A549 (cell line): ENCODE measurements around the gene PLA2G4F. TPM values are rescaled to one million over a fixed set of nuclear protein-coding genes. Genes with fewer than 3 reads are reported as not detected.

ENCODE experiments used
- ATAC-seq, 2 experiments: fragments of 200-7000 bp in 1 of 2; fragments of >200 bp in 1 of 2; cut with Nextera tagmentation in 1 of 2; cut with Tn5 transposase in 1 of 2; 3 replicates each; pipeline versions ENCODE4 v1.8.0 to v1.9.1; 2018 to 2020; ENCODE audit warnings: mild to moderate bottlenecking in 1 of 2, moderate library complexity in 1 of 2
- CTCF ChIA-PET: fragments of 300-600 bp; sonication (Branson Sonifier 250); formaldehyde crosslinking; extraction: SDS; loops from one replicate; lab custom pipeline; 2021; ENCODE audit warnings: antibody characterized with exemption, inconsistent platforms; lab: Yijun Ruan, JAX
- POLR2A ChIA-PET: fragments of 350-600 bp; formaldehyde crosslinking; extraction: SDS; loops from one replicate; lab custom pipeline; 2021; ENCODE audit warnings: antibody characterized with exemption, inconsistent platforms; lab: Yijun Ruan, JAX
- DNase-seq, 2 experiments: peaks; one replicate each; pipeline versions ENCODE4 v3.0.0 to v3.0.0-alpha.2; 2011 to 2016; ENCODE audit warnings: low read depth in 1 of 2, low spot score in 1 of 2
- FAIRE-seq: peaks from 2 replicates; lab custom pipeline; 2011; peaks lifted over from hg19 to GRCh38; lab: Jason Lieb, UNC
- H3K27ac ChIP-seq, 2 experiments: fragments of >200 bp; sonication (Bioruptor Twin); formaldehyde crosslinking; 3 replicates each; pipeline ENCODE4 v1.5.1; 2016 to 2017
- H3K4me1 ChIP-seq: fragments of >200 bp; sonication (Bioruptor Twin); formaldehyde crosslinking; 3 replicates; pipeline ENCODE4 v1.6.1; 2016
- H3K4me2 ChIP-seq: fragments of >200 bp; sonication (Bioruptor Twin); formaldehyde crosslinking; 3 replicates; pipeline ENCODE4 v1.6.1; 2016
- H3K4me3 ChIP-seq: fragments of >200 bp; sonication (Bioruptor Twin); formaldehyde crosslinking; 3 replicates; pipeline ENCODE4 v1.5.1; 2016
- H3K9me3 ChIP-seq: fragments of >200 bp; sonication (Bioruptor Twin); formaldehyde crosslinking; 3 replicates; pipeline ENCODE4 v1.6.1; 2016
- ATOH8 ChIP-seq: fragments of 250-450 bp; sonication (Bioruptor Pico); IDR thresholded peaks from 2 replicates; pipeline ENCODE4 v1.5.0; 2020; ENCODE audit warnings: low read depth, mild to moderate bottlenecking, moderate library complexity
- CBX8 ChIP-seq: fragments of 200-600 bp; sonication (generic); IDR thresholded peaks from 2 replicates; pipeline ENCODE4 v1.6.1; 2016
- CEBPB ChIP-seq, 2 experiments: fragments of >200 bp in 1 of 2; sonication (Bioruptor Twin) in 1 of 2; formaldehyde crosslinking in 1 of 2; IDR thresholded peaks; 2 replicates each; pipeline ENCODE4 v1.6.1; 2012 to 2016
- CHD2 ChIP-seq: fragments of 150-350 bp; IDR thresholded peaks from 2 replicates; pipeline ENCODE4 v1.6.1; 2014; ENCODE audit warnings: low read length; ENCODE audit not compliant: partially characterized antibody
- CHD4 ChIP-seq: fragments of 200-600 bp; sonication (generic); IDR thresholded peaks from 2 replicates; pipeline ENCODE4 v1.6.1; 2016; ENCODE audit warnings: antibody characterized with exemption, mild to moderate bottlenecking, borderline replicate concordance
- E2F6 ChIP-seq: IDR thresholded peaks from 2 replicates; pipeline ENCODE4 v1.6.1; 2012; ENCODE audit warnings: low read depth, borderline replicate concordance
- EHF ChIP-seq: fragments of 250-450 bp; sonication (Bioruptor Pico); IDR thresholded peaks from 2 replicates; pipeline ENCODE4 v1.5.0; 2020; ENCODE audit warnings: mild to moderate bottlenecking
- EHMT2 ChIP-seq: fragments of 200-600 bp; sonication (generic); IDR thresholded peaks from 2 replicates; pipeline ENCODE4 v1.6.1; 2016; ENCODE audit warnings: antibody characterized with exemption, low read depth, mild to moderate bottlenecking, moderate library complexity
- EP300 ChIP-seq, 2 experiments: fragments of >200 bp; sonication (Bioruptor Twin); formaldehyde crosslinking; IDR thresholded peaks; 2 replicates in 1 of 2; 3 replicates in 1 of 2; pipeline ENCODE4 v1.6.1; 2016 to 2017
- ESRRA ChIP-seq: fragments of 150-350 bp; IDR thresholded peaks from 2 replicates; pipeline ENCODE4 v1.6.1; 2014; ENCODE audit warnings: mild to moderate bottlenecking, low read length, borderline replicate concordance
- FOSL2 ChIP-seq, 2 experiments: fragments of 450-650 bp in 1 of 2; fragments of >200 bp in 1 of 2; sonication (Bioruptor Twin) in 1 of 2; formaldehyde crosslinking; IDR thresholded peaks; 2 replicates each; pipeline versions ENCODE4 v1.5.0 to v1.6.1; 2016 to 2020; ENCODE audit warnings: mild to moderate bottlenecking in 1 of 2, moderate library complexity in 1 of 2
- HDAC2 ChIP-seq: fragments of 200-600 bp; sonication (generic); IDR thresholded peaks from 2 replicates; pipeline ENCODE4 v1.6.1; 2016
- HOXB13 ChIP-seq: fragments of 250-450 bp; sonication (Bioruptor Pico); IDR thresholded peaks from 2 replicates; pipeline ENCODE4 v1.5.0; 2020; ENCODE audit warnings: low read depth, mild to moderate bottlenecking, moderate library complexity
- HOXB5 ChIP-seq: fragments of 250-450 bp; sonication (Bioruptor Pico); IDR thresholded peaks from 2 replicates; pipeline ENCODE4 v1.5.0; 2020; ENCODE audit warnings: mild to moderate bottlenecking, moderate library complexity
- JUN ChIP-seq, 2 experiments: fragments of >200 bp; sonication (Bioruptor Twin); formaldehyde crosslinking; IDR thresholded peaks; 2 replicates in 1 of 2; 3 replicates in 1 of 2; pipeline ENCODE4 v1.6.1; 2016 to 2017
- KDM1A ChIP-seq: fragments of 200-600 bp; sonication (generic); IDR thresholded peaks from 2 replicates; pipeline ENCODE4 v1.6.1; 2016; ENCODE audit warnings: low read depth, mild to moderate bottlenecking
- MAZ ChIP-seq: fragments of 150-350 bp; IDR thresholded peaks from 2 replicates; pipeline ENCODE4 v1.6.1; 2014; ENCODE audit warnings: antibody characterized with exemption, low read depth, low read length, borderline replicate concordance
- MYC ChIP-seq: IDR thresholded peaks from 2 replicates; pipeline ENCODE4 v1.6.1; 2012; ENCODE audit warnings: mild to moderate bottlenecking, inconsistent platforms, low read length, improper control_type of control experiment, borderline replicate concordance
- POLR2A ChIP-seq: IDR thresholded peaks from 2 replicates; pipeline ENCODE4 v1.6.1; 2012; ENCODE audit warnings: mild to moderate bottlenecking, low read length
- POLR2AphosphoS2 ChIP-seq: conservative IDR thresholded peaks from 2 replicates; pipeline ENCODE4 v1.6.1; 2012; ENCODE audit warnings: low read length, improper control_type of control experiment, inconsistent platforms
- RARB ChIP-seq: fragments of 250-450 bp; sonication (Bioruptor Pico); IDR thresholded peaks from 2 replicates; pipeline ENCODE4 v1.8.0; 2021; ENCODE audit warnings: mild to moderate bottlenecking, moderate library complexity
- REST ChIP-seq: fragments of 200-600 bp; sonication (generic); IDR thresholded peaks from 2 replicates; pipeline ENCODE4 v1.6.1; 2016; ENCODE audit warnings: antibody characterized with exemption, mild to moderate bottlenecking, moderate library complexity
- RFX5 ChIP-seq: fragments of 450-650 bp; IDR thresholded peaks from 2 replicates; pipeline ENCODE4 v1.7.1; 2014; ENCODE audit warnings: antibody characterized with exemption, mild to moderate bottlenecking, moderate library complexity
- SMC3 ChIP-seq: fragments of >200 bp; sonication (Bioruptor Twin); formaldehyde crosslinking; IDR thresholded peaks from 3 replicates; pipeline ENCODE4 v1.6.1; 2018; ENCODE audit warnings: inconsistent platforms
- TFCP2L1 ChIP-seq: fragments of 250-450 bp; sonication (Bioruptor Pico); IDR thresholded peaks from 2 replicates; pipeline ENCODE4 v1.5.0; 2021; ENCODE audit warnings: mild to moderate bottlenecking
- USF2 ChIP-seq: fragments of 450-650 bp; IDR thresholded peaks from 2 replicates; pipeline ENCODE4 v1.6.1; 2014; ENCODE audit warnings: antibody characterized with exemption
- ZFP36 ChIP-seq: fragments of 450-650 bp; IDR thresholded peaks from 2 replicates; pipeline ENCODE4 v1.6.1; 2014; ENCODE audit warnings: borderline replicate concordance; ENCODE audit not compliant: partially characterized antibody
- ZNF302 ChIP-seq: fragments of 250-450 bp; sonication (Bioruptor Pico); IDR thresholded peaks from 2 replicates; pipeline ENCODE4 v1.9.0; 2021; ENCODE audit warnings: inconsistent platforms, mild to moderate bottlenecking, moderate library complexity
- ZSCAN20 ChIP-seq: fragments of 250-450 bp; sonication (Bioruptor Pico); IDR thresholded peaks from 2 replicates; pipeline ENCODE4 v1.8.0; 2022; ENCODE audit warnings: mild to moderate bottlenecking, moderate library complexity
- WGBS: methylation state at CpG from one replicate; pipeline ENCODE4 v1.1.6; 2017; ENCODE audit errors: missing lambda C conversion rate; 5-methylcytosine and 5-hydroxymethylcytosine counted together
- polyA plus RNA-seq, 4 experiments: library from polyadenylated mRNA; depleted of rRNA in 3 of 4; stranded (reverse); fragments of >200 nt; fragmentation: RNase III in 1 of 4; extraction: RNeasy Plus Mini Kit Qiagen cat#74134 plus additional on column Dnase treatment in 1 of 4; gene quantifications; 2 replicates in 3 of 4; 3 replicates in 1 of 4; pipeline ENCODE4 v1.2.3, GENCODE V29; 2011 to 2017

Gene PLA2G4F
- polyA plus RNA-seq, 2 of the 4 experiments (the other 2 are of a cell fraction), result not detected

- TF ChIP-seq ZNF302 (no peak), POLR2A (no peak), SMC3 (no peak), FOSL2 (IDR thresholded peaks at IDR 0.05) (no peak), FOSL2 (CRISPR knock-in tag; IDR thresholded peaks at IDR 0.05) (no peak), ESRRA (no peak), KDM1A (no peak), MYC (no peak), ATOH8 (CRISPR knock-in tag) (no peak), EHMT2 (no peak), HOXB5 (CRISPR knock-in tag) (no peak), RARB (no peak), ZSCAN20 (CRISPR knock-in tag) (no peak), HDAC2 (no peak), CBX8 (no peak), E2F6 (no peak), POLR2AphosphoS2 (no peak), USF2 (no peak), ZFP36 (no peak), MAZ (no peak)
- no peak overlapping the region for H3K4me2 ChIP-seq
- CTCF ChIA-PET, result no interaction called here
- H3K27ac ChIP-seq, result no peak overlapping the region
- 89% methylated on average over 15 of the region's 18 CpGs for WGBS
- DNase-seq (no peak), FAIRE-seq (no peak), ATAC-seq (no peak)
- no peaks in the 10 kb centered on the region for H3K9me3 ChIP-seq
- POLR2A ChIA-PET, result no interaction called here
- no peaks in the 10 kb centered on the region for H3K4me1 ChIP-seq
- H3K4me3 ChIP-seq, result no peak overlapping the region
These were observed 3.1 kb upstream of the PLA2G4F start for GRCh38 chr15:42159381-42160015.

- CTCF ChIA-PET, result no interaction called here
- POLR2A ChIA-PET, result no interaction called here
- FAIRE-seq, result no peak
These were observed 2.5 kb upstream of the PLA2G4F start for GRCh38 chr15:42158941-42159340.

More at GRCh38 chr15:42158941-42159340, 2.5 kb upstream of the PLA2G4F start:
- Histone ChIP-seq H3K27ac (no peak overlapping the region), H3K9me3 (no peaks in the 10 kb centered on the region), H3K4me3 (no peak overlapping the region), H3K4me1 (no peaks in the 10 kb centered on the region), H3K4me2 (no peak overlapping the region)
- TF ChIP-seq REST, result no peak
- no peak for TF ChIP-seq JUN (IDR thresholded peaks at IDR 0.05)
- no peak for TF ChIP-seq EHF (CRISPR knock-in tag)
- TF ChIP-seq CEBPB (IDR thresholded peaks at IDR 0.05), result no peak
- TF ChIP-seq RFX5, result no peak
- TF ChIP-seq POLR2AphosphoS2, result no peak
- no peak for TF ChIP-seq EHMT2
- TF ChIP-seq TFCP2L1 (CRISPR knock-in tag), result no peak
- TF ChIP-seq CHD2, result no peak
- no peak for TF ChIP-seq POLR2A
- TF ChIP-seq HOXB13 (CRISPR knock-in tag), result no peak
- TF ChIP-seq CHD4, result no peak
- no peak for TF ChIP-seq MYC
- no peak for TF ChIP-seq RARB
- no peak for TF ChIP-seq EP300 (IDR thresholded peaks at IDR 0.05)
- DNase-seq, result no peak
- 92% methylated on average over 6 of the region's 10 CpGs for WGBS
- no peak for ATAC-seq
